Activated T-cell treated with anti-CD3 and anti-CD28 coated beads, Interleukin-2, amount 50 U/mL, for 72 hours (primary cell): ENCODE results near the gene EEF1AKMT3. TPM values are rescaled to one million over a fixed set of nuclear protein-coding genes. Genes with fewer than 3 reads are reported as not detected.

Source experiments
- ATAC-seq, 2 donors: fragments of 150-1000 bp; cut with Tn5 transposase; replicated peaks in 1 of 2; 2 replicates each; pipeline ENCODE4 v1.10.0; 2021; ENCODE audit warnings: moderate library complexity in 2 of 2, mild to moderate bottlenecking in 1 of 2
- DNase-seq, 2 donors: peaks; one replicate each; pipeline ENCODE4 v3.0.0; 2021 to 2022; ENCODE audit warnings: mixed read lengths in 1 of 2
- H3K27ac Mint-ChIP-seq: one replicate; pipeline ENCODE4 v1.8.0; 2022; ENCODE audit warnings: mild to moderate bottlenecking, moderate library complexity, mixed read lengths
- H3K27me3 Mint-ChIP-seq: one replicate; pipeline ENCODE4 v1.8.0; 2022; ENCODE audit warnings: low read depth, mixed read lengths
- H3K36me3 Mint-ChIP-seq, 2 donors: one replicate each; pipeline ENCODE4 v1.8.0; 2022; ENCODE audit warnings: mixed read lengths in 2 of 2, mild to moderate bottlenecking in 1 of 2; ENCODE audit not compliant: insufficient read depth in 2 of 2
- H3K4me1 Mint-ChIP-seq: one replicate; pipeline ENCODE4 v1.8.0; 2022; ENCODE audit warnings: low read depth, mixed read lengths
- H3K4me3 Mint-ChIP-seq, 2 donors: one replicate each; pipeline ENCODE4 v1.8.0; 2022; ENCODE audit warnings: mild to moderate bottlenecking in 2 of 2, mixed read lengths in 2 of 2, moderate library complexity in 2 of 2
- H3K9me3 Mint-ChIP-seq, 2 donors: one replicate each; pipeline ENCODE4 v1.8.0; 2022; ENCODE audit warnings: mixed read lengths in 2 of 2
- total RNA-seq, 2 donors: library from RNA; stranded (reverse); gene quantifications; one replicate each; pipeline ENCODE4 v1.2.3, GENCODE V29; 2022

Gene EEF1AKMT3
- total RNA-seq, 2 donors from 2014 or later: 4.9 to 6.9 TPM

DNA sequence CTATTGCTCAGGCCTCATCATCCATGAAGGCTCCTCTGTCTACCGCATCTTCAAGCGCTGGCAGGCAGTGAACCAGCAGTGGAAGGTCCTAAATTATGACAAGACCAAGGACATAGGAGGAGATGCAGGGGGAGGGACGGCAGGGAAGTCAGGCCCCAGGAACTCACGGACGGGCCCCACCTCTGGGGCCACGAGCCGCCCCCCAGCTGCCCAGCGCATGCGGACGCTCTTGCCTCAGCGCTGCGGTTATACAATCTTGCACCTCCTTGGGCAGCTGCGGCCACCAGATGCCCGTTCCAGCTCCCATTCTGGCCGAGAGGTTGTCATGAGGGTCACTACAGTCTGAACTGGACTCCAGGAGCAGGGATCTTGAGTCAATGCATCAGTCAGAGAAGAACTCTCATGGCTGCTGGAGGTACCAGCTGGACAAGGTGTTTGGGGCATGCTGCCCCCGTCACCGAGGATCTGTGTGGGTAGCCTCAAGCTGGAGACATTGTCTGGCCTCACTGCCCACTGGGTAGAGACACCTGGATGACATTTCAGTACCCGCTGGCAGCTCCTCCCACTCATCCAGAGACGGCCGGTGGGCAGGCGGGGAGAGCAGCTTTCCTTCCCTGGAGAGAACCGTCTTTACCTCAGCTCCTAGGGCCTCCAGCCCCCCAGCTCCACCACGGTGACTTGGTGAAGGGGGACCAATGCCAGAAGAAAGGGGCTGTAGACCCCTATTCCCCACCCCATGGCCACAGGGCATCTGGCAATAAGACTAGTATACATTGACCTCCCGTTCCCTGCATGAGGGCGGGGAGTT lies 13.7 kb upstream of the EEF1AKMT3 start:
- Mint-ChIP-seq H3K4me1 (peaks cover 45% of the 10 kb centered on the region), H3K27ac (no peak overlapping the region), H3K36me3 (peaks cover 6 to 15% of the 10 kb centered on the region in 2 donors), H3K9me3 (no peaks in the 10 kb centered on the region), H3K4me3 (no peak overlapping the region), H3K27me3 (no peaks in the 10 kb centered on the region)
- no peak for DNase-seq
- ATAC-seq: no peak

DNA sequence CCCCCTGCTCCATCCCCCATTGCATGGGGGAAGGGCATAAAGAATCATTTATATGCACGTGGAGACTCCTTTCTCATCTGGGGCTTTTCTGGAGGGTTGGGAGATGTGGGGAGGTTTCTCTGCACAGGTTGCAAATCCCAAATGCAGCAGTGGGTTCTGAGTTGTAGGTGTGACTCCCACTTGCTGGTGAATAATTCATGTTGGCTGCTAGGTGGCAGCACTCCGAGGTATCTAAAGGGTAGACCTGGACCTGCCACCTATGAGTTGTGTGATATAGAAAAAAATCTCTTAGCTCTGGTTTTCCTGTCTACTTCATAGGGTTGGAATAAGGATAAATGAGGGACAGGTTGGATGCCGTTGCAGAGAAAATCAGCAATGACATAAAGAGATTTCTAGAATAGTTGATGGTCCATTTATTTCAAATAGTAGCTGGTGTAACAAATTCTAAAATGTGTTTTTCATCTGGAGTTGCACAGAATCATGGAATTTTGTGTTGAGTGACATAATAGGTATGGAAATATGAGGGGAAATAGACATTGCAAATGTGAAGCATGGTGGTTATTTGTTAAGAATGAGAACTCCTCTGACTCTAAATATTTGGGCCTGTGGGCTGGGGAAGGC lies 12.9 kb upstream of the EEF1AKMT3 start:
- H3K36me3 Mint-ChIP-seq: peaks cover 5 to 16% of the 10 kb centered on the region in 2 donors

DNA sequence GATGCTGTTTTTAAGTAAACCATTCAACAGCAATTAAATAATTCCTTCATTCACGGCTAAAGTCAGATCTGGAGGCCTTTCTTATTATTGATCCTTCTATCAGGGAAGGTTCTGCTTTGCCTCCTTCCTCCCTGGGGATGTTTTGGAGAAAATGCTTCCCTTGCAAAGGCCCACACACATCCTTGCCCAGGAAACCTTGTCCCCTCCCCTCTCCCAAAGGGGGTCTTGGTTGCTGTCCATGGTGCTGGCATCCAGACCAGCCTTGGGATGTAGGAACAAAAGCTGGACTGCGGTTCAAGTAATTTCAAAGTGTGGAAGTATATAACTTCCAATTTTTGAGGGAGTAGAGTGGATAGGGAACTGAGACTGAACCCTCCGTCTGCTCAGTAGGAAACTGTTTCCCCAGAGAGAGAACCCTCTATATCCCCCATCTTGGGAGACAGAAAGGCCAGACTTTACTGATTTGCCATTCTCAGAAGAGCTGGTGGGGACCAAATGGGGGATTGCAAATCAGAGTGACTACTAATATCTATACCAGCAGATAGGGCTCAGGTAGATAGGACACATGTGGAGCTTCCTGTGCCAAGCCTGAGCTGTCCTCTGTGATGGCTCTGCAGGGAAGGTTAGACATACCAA lies 11.9 kb upstream of the EEF1AKMT3 start:
- Mint-ChIP-seq H3K4me1 (peaks cover 50% of the 10 kb centered on the region), H3K36me3 (peaks cover 4 to 16% of the 10 kb centered on the region in 2 donors), H3K9me3 (no peaks in the 10 kb centered on the region), H3K27me3 (no peaks in the 10 kb centered on the region), H3K4me3 (no peak overlapping the region), H3K27ac (no peak overlapping the region)
- no peak for ATAC-seq
- DNase-seq: no peak

More for the DNA sequence above, 12.9 kb upstream of the EEF1AKMT3 start:
- H3K27ac Mint-ChIP-seq: no peak overlapping the region
- H3K9me3 Mint-ChIP-seq: no peaks in the 10 kb centered on the region
- peak; percentile 23 to 45 for DNase-seq
- no peak overlapping the region for H3K4me3 Mint-ChIP-seq
- ATAC-seq: no peak
- H3K27me3 Mint-ChIP-seq: no peaks in the 10 kb centered on the region
- H3K4me1 Mint-ChIP-seq: peaks cover 45% of the 10 kb centered on the region

DNA sequence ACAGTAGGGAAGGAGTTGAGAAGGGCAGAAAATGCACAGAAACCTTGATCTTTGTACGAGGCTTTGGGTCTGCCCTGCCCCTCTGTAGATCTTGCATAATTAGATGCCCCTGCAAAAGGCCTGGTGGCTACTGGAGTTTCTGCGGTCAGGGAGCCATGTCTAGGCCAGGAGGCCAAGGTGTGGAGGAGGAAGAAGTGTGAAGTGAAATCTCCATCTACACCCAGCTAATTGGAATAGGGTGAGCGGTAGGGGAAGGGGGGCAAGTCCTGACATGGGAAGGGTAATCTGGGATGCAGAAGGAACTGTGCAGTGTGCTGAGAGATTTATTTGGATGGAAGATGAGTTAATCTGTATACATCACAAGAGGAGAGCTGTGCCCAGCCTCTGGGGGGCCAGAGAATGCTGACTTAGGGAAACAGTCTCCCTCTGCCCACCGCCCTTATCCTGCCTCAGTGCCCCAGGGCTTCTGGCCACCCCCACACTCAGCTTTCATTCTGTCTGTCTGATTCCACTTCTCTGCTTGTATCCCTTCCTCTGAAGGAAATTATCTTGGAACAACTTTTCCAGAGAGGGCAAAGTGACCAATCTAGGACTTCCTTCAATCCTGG lies 10.9 kb upstream of the EEF1AKMT3 start:
- no peak overlapping the region for H3K4me3 Mint-ChIP-seq
- DNase-seq: no peak
- H3K27ac Mint-ChIP-seq: no peak overlapping the region
- no peaks in the 10 kb centered on the region for H3K27me3 Mint-ChIP-seq
- no peaks in the 10 kb centered on the region for H3K9me3 Mint-ChIP-seq
- H3K36me3 Mint-ChIP-seq: peaks cover 0 to 16% of the 10 kb centered on the region in 2 donors
- H3K4me1 Mint-ChIP-seq: peaks cover 49% of the 10 kb centered on the region
- no peak for ATAC-seq

DNA sequence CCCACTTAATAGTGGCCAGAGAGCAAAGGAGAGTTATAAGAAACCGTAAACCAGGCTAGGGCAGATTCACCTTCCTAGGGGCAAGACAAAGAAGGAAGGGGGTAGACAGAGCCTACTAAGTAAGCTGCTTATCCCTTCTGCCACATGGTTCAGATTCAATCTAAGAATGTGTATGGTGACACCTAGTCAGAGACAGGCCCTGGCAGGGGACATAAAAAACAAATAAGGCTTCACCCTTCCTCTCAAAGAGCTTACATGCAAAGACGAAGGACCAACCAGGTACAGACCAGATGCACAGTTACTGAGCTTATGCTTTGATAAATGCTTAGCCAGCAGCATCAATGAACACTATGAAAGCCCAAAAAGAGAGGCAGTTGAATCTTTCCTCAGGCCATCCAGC lies 10.0 kb upstream of the EEF1AKMT3 start:
- no peaks in the 10 kb centered on the region for H3K27me3 Mint-ChIP-seq
- H3K4me1 Mint-ChIP-seq: peaks cover 44% of the 10 kb centered on the region
- H3K36me3 Mint-ChIP-seq: peaks cover 0 to 10% of the 10 kb centered on the region in 2 donors
- H3K4me3 Mint-ChIP-seq: no peak overlapping the region
- DNase-seq (no peak), ATAC-seq (no peak)
- H3K27ac Mint-ChIP-seq: no peak overlapping the region
- H3K9me3 Mint-ChIP-seq: no peaks in the 10 kb centered on the region

DNA sequence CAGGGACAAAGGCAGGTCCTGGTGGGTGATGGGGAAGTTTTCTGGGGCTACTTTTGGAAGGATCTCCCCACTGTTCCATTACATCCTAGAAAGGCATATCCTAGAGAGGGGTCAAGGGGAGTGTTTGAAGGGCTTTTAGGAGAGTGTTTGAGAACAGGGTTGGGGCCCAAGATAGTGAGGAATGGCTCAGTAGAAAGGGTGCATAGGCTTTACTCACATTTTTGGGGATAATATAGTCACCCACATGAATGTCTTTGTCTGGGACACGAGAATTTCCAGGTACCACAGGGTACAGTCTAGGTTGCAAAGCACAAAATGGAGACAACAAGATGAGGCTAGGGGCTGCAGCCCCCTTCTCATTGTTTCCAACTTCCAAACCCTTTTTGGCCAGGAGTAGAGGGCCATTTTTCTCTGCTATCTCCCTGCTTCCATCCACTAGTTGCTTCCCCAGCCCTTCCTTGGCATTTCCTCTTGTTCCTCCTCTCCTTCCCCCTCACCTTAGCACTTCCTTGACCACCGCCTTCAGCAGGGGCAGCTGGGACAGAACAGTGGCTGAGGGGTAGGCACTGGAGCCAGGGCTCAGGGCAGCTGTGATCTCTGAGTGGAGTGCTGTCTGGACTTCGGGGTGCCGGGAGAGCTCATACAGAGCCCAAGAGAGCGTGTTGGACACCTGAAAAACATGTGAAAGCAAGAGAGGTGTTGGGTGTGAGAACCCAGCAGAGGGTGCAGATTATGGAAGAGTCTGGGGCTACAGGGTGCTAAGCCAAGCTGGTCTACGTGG lies 8.3 kb upstream of the EEF1AKMT3 start:
- Mint-ChIP-seq H3K27me3 (no peaks in the 10 kb centered on the region), H3K4me1 (peaks cover 38% of the 10 kb centered on the region), H3K4me3 (peak overlapping the region; percentile 89 to 90), H3K9me3 (no peaks in the 10 kb centered on the region), H3K36me3 (peaks cover 0 to 8% of the 10 kb centered on the region in 2 donors), H3K27ac (peak overlapping the region; percentile 34)
- DNase-seq (no peak), ATAC-seq (no peak)

DNA sequence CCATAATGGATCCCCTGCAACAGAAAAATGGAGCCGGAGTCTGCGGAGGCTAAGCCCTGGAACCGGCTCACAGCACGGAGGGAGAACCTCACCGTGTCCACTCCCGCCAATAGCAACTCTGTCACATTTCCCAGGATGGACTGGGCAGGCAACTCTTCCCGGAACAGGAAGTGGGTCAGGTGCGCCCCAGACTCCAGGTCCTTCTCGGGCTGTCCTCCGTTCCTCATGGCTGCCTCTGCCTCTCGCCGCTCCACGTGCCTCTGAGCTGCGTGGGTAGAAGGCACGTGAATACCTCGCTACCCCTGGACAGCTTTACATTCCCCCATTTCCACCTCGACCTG lies 7.8 kb upstream of the EEF1AKMT3 start:
- ATAC-seq (peak; percentile 20 to 30), DNase-seq (peak in 1 of 2 donors; percentile 31)
- Mint-ChIP-seq H3K36me3 (peaks cover 0 to 9% of the 10 kb centered on the region in 2 donors), H3K9me3 (no peaks in the 10 kb centered on the region), H3K4me3 (peak overlapping the region; percentile 89 to 90), H3K27ac (no peak overlapping the region), H3K4me1 (peaks cover 33% of the 10 kb centered on the region), H3K27me3 (no peaks in the 10 kb centered on the region)

DNA sequence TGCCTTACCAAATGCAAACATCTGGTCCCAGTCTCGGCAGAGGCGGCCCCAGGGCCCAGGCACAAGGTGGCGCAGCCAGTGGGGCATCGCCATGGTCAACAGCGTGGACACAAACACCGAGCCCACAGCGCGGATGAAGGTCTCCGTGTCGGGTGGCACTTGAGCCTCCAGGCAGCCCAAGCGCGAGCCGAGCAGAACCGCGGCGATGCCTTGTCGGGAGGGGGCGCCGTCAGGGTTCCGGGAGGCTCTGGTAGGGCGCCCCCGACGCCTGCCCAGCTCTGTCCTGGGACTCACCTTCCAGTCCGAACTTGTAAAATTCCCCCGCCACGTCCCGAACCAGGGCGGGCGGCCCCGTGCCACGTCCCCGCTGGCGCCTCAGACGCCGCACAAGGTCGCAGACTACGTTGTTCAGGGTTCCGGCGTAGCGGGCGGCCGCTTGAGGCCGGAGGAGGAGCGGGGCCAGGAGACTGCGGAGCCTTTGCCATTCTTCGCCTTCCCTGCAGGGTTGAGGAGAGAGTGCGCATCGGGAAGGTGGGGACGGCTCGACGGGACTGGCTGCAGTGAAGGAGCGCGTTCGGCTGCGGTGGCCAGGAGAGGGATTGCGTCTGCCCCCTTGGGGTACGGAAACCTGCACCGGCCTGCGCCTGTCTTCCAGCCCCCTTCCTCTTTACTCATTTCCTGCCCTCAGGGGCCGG lies 7.3 kb upstream of the EEF1AKMT3 start:
- H3K4me3 Mint-ChIP-seq: peak overlapping the region; percentile 89 to 90
- no peaks in the 10 kb centered on the region for H3K9me3 Mint-ChIP-seq
- H3K4me1 Mint-ChIP-seq: peaks cover 34% of the 10 kb centered on the region
- H3K27me3 Mint-ChIP-seq: no peaks in the 10 kb centered on the region
- H3K36me3 Mint-ChIP-seq: peaks cover 0 to 10% of the 10 kb centered on the region in 2 donors
- peak; percentile 80 to 84 for ATAC-seq
- peak overlapping the region; percentile 25 for H3K27ac Mint-ChIP-seq
- DNase-seq: peak; percentile 74 to 79

DNA sequence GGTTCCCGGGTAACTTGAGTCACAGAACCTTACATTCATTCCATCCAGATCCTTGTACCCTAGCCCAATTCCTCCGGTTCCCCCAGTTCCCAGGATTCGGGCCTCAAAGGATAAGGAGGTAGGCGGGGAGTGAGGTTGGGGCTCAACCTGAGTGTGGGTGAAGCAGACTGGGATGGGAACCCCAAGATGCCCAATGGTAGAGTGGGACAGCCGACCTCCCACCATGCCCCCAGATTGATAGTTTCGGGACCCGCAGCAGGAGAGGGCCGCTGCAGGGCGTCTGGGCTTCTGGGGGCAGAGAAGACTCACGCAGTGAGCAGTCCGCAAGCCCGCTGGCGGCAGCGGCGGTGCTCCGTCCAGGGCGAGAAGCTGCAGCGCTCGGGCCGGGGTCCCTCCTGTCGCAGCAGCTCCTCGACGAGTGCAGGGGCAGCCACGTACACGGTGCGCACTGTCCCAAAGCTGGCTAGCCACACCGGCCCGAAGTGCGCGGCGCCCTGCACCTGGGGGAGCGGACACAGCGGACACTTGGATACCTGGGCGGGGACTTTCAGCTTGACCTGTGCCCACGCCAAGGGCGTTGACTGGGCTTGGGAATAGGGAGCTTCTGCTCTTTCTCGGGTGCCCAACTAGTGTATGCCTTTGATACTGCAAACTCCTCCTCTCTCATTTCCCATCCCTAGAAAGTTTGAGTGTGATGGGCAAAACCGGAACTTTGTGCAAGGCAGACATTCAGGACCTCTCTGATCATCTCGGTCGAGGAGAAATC lies 6.5 kb upstream of the EEF1AKMT3 start:
- peak; percentile 28 to 30 for DNase-seq
- H3K36me3 Mint-ChIP-seq: peaks cover 0 to 14% of the 10 kb centered on the region in 2 donors
- H3K27me3 Mint-ChIP-seq: no peaks in the 10 kb centered on the region
- H3K9me3 Mint-ChIP-seq: no peaks in the 10 kb centered on the region
- peak overlapping the region; percentile 31 for H3K27ac Mint-ChIP-seq
- H3K4me3 Mint-ChIP-seq: peak overlapping the region; percentile 89 to 90
- peak; percentile 19 to 34 for ATAC-seq
- peaks cover 41% of the 10 kb centered on the region for H3K4me1 Mint-ChIP-seq

DNA sequence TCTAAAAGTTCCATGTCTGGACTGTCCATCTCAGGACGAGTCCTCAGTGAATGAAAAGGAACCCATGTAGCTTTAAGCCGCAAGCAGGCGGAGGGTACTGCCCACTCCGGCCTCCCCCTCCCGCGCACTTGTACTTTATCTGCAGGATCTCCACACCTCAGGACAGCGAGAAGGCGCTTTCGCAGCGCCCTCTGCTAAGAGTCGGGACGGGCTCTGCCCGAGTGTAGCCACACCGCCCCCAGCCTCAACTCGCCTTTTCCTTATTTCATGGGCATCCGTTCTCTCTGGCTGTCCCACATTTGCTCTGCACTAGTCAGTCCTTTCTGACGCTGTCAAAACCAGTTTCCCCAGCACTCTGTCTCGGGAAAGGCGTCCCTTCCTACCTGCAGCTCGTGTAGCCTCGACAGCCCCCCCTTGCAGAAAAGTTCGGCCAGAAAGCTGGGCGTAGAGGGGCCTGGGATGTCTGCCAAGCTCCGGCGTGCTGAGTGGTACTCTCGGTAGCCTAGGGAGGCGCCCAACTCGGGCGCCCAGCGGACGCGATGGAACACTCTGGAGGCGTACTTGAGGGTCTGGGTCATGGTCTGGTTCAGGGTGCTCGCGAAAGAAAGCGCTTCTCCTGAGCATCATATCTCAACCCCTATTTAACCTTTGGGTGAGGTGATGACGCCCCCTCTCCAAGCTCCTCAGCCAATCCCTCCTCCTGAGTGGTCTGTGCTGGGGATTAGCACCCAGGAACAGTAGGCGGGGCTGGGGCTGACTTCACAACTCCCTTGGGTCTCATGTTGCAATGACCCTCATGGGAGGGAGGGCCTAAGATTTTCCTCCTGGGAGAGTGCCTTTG lies 5.7 kb upstream of the EEF1AKMT3 start, which contains the start of gene CYP27B1:
Gene CYP27B1, minus strand, starts transcription at position 615 of the 841 bp plus-strand sequence. Its CDS starts 37 bp downstream, at position 578.
- peaks cover 49% of the 10 kb centered on the region for H3K4me1 Mint-ChIP-seq
- peak in 1 of 2 donors; percentile 20 for ATAC-seq
- H3K27me3 Mint-ChIP-seq: no peaks in the 10 kb centered on the region
- peak within 1 kb of the TSS; percentile 89 to 90 for H3K4me3 Mint-ChIP-seq
- peaks cover 0 to 16% of the 10 kb centered on the region in 2 donors for H3K36me3 Mint-ChIP-seq
- peak within 1 kb of the TSS; percentile 39 for H3K27ac Mint-ChIP-seq
- peak in 1 of 2 donors; percentile 30 for DNase-seq
- no peaks in the 10 kb centered on the region for H3K9me3 Mint-ChIP-seq

DNA sequence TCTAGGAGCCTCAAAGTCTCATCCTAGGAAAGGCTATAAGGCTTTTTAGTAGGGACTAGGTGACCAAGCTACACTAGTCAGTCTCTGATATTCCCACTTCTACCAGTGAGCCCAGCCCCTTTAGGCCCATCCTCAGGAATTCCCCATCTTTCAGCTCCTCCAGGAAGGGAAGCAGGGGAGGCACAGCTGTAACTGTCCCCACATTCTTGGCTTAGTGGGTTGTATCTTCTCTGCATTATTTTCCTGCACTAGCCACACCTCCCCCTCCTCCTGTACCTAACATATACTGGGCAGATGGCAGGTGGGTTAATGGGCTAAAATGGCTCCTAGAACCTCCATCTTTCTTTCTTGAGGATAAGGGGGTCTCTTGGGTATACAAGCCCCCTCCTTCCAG lies 5.1 kb upstream of the EEF1AKMT3 start:
- no peaks in the 10 kb centered on the region for H3K9me3 Mint-ChIP-seq
- H3K4me1 Mint-ChIP-seq: peaks cover 52% of the 10 kb centered on the region
- DNase-seq: no peak
- peak overlapping the region; percentile 5 to 89 for H3K4me3 Mint-ChIP-seq
- peaks cover 0 to 18% of the 10 kb centered on the region in 2 donors for H3K36me3 Mint-ChIP-seq
- ATAC-seq: no peak
- no peaks in the 10 kb centered on the region for H3K27me3 Mint-ChIP-seq
- no peak overlapping the region for H3K27ac Mint-ChIP-seq
